Esophagus squamous epithelium (tissue), 4 donors: ENCODE measurements around the gene RECK.

Experiments
- POLR2A ChIP-seq, 4 donors: fragments of 450-650 bp; IDR thresholded peaks; one replicate each; pipeline ENCODE4 v1.6.1; 2017; ENCODE audit warnings: antibody characterized with exemption in 4 of 4, mild to moderate bottlenecking in 4 of 4, moderate library complexity in 3 of 4
- TF ChIP-seq, protein P1 (sequence below), 6 experiments: fragments of 450-650 bp in 4 of 6; fragments of 200-600 bp in 2 of 6; sonication (generic) in 2 of 6; IDR thresholded peaks; one replicate each; pipeline ENCODE4 v1.5.1; 2016 to 2019; ENCODE audit warnings: antibody characterized with exemption in 6 of 6, mild to moderate bottlenecking in 4 of 6, moderate library complexity in 4 of 6

- TF ChIP-seq, protein P1, sequence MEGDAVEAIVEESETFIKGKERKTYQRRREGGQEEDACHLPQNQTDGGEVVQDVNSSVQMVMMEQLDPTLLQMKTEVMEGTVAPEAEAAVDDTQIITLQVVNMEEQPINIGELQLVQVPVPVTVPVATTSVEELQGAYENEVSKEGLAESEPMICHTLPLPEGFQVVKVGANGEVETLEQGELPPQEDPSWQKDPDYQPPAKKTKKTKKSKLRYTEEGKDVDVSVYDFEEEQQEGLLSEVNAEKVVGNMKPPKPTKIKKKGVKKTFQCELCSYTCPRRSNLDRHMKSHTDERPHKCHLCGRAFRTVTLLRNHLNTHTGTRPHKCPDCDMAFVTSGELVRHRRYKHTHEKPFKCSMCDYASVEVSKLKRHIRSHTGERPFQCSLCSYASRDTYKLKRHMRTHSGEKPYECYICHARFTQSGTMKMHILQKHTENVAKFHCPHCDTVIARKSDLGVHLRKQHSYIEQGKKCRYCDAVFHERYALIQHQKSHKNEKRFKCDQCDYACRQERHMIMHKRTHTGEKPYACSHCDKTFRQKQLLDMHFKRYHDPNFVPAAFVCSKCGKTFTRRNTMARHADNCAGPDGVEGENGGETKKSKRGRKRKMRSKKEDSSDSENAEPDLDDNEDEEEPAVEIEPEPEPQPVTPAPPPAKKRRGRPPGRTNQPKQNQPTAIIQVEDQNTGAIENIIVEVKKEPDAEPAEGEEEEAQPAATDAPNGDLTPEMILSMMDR (IDR thresholded peaks at IDR 0.05), result no peak
- TF ChIP-seq POLR2A (IDR thresholded peaks at IDR 0.05), result no peak
Measured at GRCh38 chr9:36088020-36088419, 51.3 kb downstream of the RECK start.
